ENCODE data around the gene ALKBH3. TPM values are rescaled to one million over a fixed set of nuclear protein-coding genes. Genes with fewer than 3 reads are reported as not detected.

Gene ALKBH3
- 24.8 and 37.9 TPM in 2 replicates for total RNA-seq

DNA sequence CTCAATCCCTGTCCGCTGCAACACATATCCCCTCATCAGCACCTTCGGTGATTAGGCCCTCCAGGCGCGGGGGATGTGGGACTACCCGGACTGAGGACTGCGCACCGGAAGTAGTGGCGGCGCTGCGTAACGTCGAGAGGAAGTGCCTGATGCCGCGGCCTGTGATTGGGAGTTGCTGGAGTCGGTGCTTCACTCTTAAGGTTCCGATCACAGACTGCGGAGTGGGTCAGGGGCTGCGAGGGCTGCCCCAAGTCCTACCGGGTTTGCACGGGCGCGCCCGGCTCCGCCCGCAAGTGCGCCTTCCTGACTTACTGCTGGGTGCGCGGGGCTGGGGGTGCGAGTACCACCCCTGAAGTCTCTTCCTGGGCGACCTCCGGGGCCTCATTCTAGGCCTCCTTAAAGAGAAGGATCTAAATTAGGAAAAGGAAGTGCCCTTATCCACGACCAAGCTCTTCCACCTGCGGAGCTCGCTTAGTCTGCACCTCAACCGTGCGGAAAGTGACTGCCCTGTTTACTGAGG, at the start of gene ALKBH3:
TSS of gene ALKBH3 (plus strand) at position 192 of the 520 bp plus-strand sequence. CDS start 1,822 bp downstream, outside the sequence.

Other genes with a start within 250 kb of the ALKBH3 start
- 68.8 and 101 TPM in 2 replicates for gene HSD17B12, start 200.1 kb upstream of the ALKBH3 start, total RNA-seq
- gene C11orf96, start 61.8 kb downstream of the ALKBH3 start, total RNA-seq, result 11.5 and 15.5 TPM in 2 replicates
- not detected in 2 replicates for gene ACCSL, start 167.2 kb downstream of the ALKBH3 start, total RNA-seq
- 5.6 and 11.7 TPM in 2 replicates for gene ACCS, start 185.4 kb downstream of the ALKBH3 start, total RNA-seq
- gene EXT2, start 214.8 kb downstream of the ALKBH3 start, total RNA-seq, result 153 and 175 TPM in 2 replicates

Measured in cardiac atrium fibroblast (primary cell).